Muscle of arm (tissue), 12 donors: Measurements from ENCODE around the gene ARL8B. TPM values are rescaled to one million over a fixed set of nuclear protein-coding genes. Genes with fewer than 3 reads are reported as not detected.

Experiments used
- DNase-seq: peaks from one replicate; pipeline ENCODE4 v3.0.0-alpha.2; 2013
- polyA plus RNA-seq, 12 donors: library from polyadenylated mRNA; unstranded; fragments of 120-200 nt; gene quantifications; one replicate each; pipeline ENCODE4 v1.2.1, GENCODE V29; 2013; ENCODE audit not compliant: insufficient read length in 12 of 12

ARL8B gene
- polyA plus RNA-seq, 12 donors, result 44.2 to 67.3 (median 50.6) TPM; not detected in 1

GRCh38 chr3:5185093-5185673, 63.1 kb downstream of the ARL8B start:
- no peak for DNase-seq

- no peak for DNase-seq
Observed at GRCh38 chr3:5186089-5186857, 64.2 kb downstream of the ARL8B start.

DNA sequence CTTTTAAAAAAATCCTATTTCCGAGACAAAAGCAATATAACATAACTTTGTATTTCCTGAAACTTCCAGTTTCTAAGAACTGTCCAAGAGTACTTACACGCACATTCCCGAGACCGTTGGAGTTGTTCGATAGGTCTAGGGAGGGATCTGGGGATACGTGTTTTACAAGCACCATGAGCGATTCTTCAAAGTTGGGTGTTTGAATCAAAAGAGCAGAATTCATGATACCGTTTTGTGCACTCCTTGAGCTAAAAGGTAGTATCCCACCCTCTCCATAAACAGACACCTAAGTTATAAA, 64.7 kb downstream of the ARL8B start:
- DNase-seq, result no peak

- peak; percentile 94 for DNase-seq
Observed at GRCh38 chr3:5187156-5187919, 65.2 kb downstream of the ARL8B start, which contains the start of gene EDEM1. EDEM1 (plus strand) TSS chr3:5187707; CDS start chr3:5187806, 99 bp downstream.

DNA sequence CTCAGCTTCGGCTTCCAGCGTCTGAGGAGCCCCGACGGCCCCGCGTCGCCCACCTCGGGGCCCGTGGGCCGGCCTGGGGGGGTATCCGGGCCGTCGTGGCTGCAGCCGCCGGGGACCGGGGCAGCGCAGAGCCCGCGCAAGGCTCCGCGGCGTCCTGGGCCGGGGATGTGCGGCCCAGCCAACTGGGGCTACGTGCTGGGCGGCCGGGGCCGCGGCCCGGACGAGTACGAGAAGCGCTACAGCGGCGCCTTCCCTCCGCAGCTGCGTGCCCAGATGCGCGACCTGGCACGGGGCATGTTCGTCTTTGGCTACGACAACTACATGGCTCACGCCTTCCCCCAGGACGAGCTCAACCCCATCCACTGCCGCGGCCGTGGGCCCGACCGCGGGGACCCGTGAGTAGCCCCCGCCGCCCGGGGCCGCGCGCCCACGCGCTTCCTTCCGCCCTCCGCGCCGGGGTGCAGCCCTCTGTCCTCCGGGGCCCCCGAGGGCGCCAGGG, 65.9 kb downstream of the ARL8B start:
- peak; percentile 34 for DNase-seq

DNA sequence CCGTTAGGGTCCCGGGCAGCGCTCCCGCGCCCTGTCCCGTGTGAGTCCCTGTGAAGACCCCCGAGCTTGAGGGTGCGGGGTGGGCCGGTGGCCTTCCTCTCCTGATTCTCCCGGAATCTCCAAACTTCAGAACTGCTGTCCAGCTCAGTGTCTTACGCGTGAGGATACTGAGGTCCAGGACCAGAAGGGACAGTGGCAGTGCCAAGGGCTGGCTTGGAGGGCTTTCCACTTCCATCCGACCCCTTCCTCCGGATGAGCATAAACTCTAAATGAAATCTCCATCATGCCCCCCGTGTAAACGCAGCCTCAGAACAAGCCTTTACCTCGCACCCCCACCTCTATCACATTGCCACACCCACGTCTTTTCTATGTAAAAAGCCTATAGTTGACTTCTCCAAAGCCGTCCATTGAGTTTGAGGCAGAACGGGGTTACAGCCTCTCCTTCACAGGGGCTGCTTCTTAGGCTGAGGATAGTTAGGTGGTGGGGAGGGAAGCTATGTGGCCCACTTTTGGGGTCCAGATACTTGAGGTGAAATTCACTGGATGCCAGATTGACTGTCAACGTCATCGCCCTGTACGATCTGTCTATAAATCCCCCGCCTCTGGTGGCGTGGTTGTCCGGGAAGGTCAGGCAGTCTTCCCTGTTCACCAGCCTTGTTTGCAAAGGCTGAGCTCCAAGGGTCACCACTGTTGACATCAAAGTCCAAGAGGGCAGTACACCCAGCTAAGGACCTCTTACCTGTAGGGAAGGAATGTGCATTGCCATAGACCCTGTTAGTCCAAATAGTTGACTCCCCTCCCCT, 66.5 kb downstream of the ARL8B start:
- peak; percentile 39 for DNase-seq

- DNase-seq, result no peak
Observed at GRCh38 chr3:5190147-5190791, 68.2 kb downstream of the ARL8B start.

GRCh38 chr3:5191555-5192304, 69.6 kb downstream of the ARL8B start:
- no peak for DNase-seq

DNA sequence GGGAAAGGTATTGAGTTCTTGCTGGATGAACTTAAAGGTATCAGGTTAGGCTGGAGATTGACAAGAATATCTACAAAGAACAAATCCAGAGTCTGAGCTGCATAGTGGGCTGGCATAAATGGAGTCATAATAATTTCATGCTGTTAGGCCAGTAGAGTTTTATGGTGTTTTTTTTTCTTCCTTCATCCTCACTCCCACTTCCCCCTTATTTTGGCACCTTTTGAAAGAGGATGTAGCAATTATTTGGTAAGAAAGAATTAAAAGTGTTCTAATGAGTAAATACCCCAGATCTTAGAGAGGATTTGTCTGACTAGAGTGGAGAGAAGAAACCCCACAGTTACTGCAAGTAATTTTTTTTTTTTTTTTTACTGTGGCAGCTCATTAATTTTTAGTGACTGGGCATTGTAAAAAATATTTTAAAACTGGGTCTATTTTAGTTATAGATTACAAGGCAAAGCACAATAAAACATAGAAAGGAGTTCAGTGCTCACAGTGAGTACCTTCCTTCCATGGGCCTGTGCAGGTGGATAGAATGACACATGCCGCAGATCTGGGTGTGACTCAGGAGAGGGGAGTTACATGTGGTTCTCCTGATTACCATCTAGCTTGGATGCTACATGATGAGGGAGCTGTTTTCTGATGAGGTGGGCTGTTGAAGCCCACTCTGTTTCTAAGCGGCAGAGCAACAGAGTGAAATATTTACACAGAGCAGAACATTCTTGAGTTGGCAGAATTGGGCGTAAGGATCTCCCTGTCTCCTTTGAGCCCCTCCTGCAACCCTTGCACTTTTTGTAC, 70.7 kb downstream of the ARL8B start:
- no peak for DNase-seq

- no peak for DNase-seq
Observed at GRCh38 chr3:5194341-5194740, 72.2 kb downstream of the ARL8B start.

- no peak for DNase-seq
Observed at GRCh38 chr3:5194801-5195509, 72.9 kb downstream of the ARL8B start.

DNA sequence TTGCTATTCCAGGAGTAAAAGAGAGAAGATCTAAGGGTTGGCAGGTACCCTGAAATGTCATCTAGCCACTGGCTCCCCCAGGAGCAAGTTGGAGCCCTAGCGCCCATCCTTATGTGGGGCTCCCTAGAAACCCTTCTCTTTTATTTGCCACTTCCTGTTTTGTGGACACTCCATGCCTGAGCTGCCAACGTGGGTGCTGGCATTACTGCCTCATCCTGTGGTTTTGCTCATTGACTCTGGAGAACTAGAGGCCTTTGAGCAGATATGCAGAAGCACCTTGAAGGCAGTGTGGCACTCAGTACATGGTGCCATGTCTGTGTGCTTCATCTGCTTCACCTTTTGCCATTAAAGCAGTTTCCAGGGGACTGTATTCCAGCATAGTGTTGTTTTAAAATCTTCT, 73.5 kb downstream of the ARL8B start:
- no peak for DNase-seq

GRCh38 chr3:5197022-5197421, 74.9 kb downstream of the ARL8B start:
- DNase-seq, result no peak

- DNase-seq, result no peak
Observed at GRCh38 chr3:5197470-5198312, 75.6 kb downstream of the ARL8B start.

GRCh38 chr3:5198313-5198677, 76.2 kb downstream of the ARL8B start:
- DNase-seq, result no peak

- DNase-seq, result no peak
Observed at GRCh38 chr3:5198986-5199731, 77.1 kb downstream of the ARL8B start.

GRCh38 chr3:5201536-5201935, 79.4 kb downstream of the ARL8B start:
- DNase-seq, result no peak
